Measurements from ENCODE around the gene GIPC3.
"Not testable (repeated sequence)": the region's sequence is repeated elsewhere in the genome, so short reads cannot be mapped to it uniquely, and the experiment has no call there.

The GIPC3 gene

DNA sequence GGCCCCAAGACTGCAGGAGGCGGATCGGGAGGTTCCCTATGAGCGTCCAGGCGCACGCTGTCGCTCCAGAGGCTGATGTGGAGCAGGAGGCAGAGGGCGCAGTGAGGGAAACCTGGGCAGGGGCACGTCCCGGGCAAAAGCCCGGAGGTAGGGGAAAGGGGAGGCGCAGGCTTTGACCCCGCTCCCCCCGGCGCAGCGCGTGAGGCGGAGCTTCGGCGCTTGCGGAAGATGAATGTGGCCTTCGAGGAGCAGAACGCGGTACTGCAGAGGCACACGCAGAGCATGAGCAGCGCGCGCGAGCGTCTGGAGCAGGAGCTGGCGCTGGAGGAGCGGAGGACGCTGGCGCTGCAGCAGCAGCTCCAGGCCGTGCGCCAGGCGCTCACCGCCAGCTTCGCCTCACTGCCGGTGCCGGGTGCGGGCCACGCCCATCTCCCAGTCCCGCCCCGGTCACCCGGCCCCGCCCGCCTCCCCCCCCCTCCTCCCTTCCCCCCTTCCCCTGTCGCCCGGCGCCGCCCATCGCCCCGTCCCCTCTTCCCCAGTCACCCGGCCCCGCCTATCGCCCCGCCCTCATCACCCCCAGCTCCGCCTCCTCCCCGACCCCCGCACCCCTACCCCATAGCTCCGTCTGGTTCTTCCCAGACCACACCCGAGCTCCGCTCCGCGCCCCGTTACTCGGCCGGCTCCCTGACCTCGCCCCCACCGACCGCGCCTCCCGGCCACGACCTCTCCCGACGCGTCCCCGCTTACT is 8.4 kb upstream of the GIPC3 start:
- DNase-seq (ENCODE audit: low read depth): no peak

DNA sequence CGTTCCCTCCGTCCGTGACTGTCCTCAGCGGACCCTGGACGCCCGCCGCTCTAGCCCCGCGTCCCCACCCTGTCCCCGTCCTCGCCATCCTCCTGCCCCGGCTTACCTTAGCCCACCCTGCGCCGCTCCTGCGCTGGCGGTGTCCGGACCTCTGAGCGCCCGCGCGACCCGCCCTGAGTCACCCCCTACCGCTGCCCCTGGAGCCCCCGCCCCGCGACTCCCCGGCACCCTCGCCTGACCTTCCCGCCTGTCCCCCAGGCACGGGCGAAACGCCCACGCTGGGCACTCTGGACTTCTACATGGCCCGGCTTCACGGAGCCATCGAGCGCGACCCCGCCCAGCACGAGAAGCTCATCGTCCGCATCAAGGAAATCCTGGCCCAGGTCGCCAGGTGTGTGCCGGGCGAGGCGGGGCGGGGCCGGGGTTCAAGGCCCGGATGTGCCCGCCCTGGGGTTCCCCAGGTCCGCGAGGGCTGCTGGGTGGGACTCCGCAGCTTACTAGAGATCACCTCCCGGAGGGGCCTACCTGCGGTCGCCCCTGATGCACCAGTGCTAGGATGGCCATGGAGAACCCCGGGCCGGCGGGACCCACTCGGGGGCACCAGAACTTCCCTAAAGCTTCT is 7.4 kb upstream of the GIPC3 start:
- DNase-seq (ENCODE audit: low read depth): no peak

GRCh38 chr19:3578390-3578789 is 6.9 kb upstream of the GIPC3 start:
- DNase-seq (ENCODE audit: low read depth): no peak

DNA sequence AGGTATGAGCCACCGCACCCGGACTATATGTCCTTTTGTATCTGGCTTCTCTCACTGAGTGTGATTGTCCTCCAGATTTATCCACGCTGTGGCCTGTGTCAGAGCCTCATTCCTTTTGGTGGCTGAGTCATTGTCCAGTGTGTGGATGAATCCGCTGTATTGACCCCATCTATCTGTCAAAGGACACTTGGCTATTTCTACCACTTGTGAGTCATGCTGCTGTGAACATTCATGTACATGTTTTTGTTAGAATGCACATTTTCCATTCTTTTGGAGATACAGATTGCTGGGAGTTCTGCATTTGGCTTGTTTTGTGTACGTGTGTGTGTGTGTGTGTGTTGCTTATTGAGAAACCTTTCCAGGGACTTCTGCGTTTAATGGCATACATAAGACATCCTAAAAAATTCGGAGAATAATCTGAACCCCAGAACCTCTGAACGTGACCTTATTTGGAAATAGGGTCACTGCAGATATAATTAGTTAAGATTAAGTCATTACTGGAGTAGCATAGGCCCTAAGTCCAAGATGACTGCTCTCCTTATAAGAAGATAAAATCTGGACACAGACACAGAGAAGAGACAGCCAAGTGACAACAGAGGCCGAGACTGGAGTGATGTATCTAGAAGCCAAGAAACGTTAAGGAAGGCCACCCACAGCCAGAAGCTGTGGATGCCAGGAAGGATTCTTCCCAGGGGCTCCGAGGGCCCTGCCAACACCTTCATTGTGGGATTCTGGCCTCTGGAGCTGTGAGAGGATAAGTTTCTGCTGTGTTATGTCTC is 4.9 kb upstream of the GIPC3 start:
- no peak for DNase-seq (ENCODE audit: low read depth)

GRCh38 chr19:3581792-3582191 is 3.5 kb upstream of the GIPC3 start:
- not testable (repeated sequence) for DNase-seq (ENCODE audit: low read depth)

DNA sequence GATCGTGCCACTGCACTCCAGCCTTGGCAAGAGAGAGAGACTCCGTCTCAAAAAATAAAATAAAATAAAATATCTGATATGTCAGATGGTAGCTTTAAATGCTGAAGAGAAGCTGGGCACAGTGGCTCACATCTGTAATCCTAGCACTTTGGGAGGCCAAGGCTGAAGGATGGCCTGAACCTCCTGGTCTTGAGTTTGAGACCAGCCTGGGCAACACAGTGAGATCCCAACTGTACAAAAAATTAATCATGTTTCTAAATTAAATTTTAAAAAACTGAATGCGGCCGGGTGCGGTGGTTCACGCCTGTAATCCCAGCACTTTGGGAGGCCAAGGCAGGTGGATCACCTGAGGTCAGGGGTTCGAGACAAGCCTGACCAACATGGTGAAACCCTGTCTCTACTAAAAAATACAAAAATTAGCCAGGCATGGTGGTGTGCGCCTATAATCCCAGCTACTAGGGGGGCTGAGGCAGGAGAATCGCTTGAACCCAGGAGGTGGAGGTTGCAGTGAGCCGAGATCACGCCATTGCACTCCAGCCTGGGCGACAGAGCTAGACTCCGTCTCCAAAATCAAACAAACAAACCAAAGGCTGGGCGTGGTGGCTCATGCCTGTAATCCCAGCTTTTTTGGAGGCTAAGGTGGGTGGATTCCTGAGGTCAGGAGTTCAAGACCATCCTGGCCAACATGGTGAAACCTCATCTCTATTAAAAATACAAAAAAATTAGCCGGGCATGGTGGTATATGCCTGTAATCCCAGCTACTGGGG is 1.1 kb upstream of the GIPC3 start:
- DNase-seq (ENCODE audit: low read depth): not testable (repeated sequence)

- DNase-seq (ENCODE audit: low read depth): no peak
Measured at GRCh38 chr19:3586127-3586626, 899 bp downstream of the GIPC3 start.

- DNase-seq (ENCODE audit: low read depth): no peak
Measured at GRCh38 chr19:3586707-3587346, 1.5 kb downstream of the GIPC3 start.

- DNase-seq (ENCODE audit: low read depth): no peak
Measured at GRCh38 chr19:3589439-3589838, 4.2 kb downstream of the GIPC3 start.

DNA sequence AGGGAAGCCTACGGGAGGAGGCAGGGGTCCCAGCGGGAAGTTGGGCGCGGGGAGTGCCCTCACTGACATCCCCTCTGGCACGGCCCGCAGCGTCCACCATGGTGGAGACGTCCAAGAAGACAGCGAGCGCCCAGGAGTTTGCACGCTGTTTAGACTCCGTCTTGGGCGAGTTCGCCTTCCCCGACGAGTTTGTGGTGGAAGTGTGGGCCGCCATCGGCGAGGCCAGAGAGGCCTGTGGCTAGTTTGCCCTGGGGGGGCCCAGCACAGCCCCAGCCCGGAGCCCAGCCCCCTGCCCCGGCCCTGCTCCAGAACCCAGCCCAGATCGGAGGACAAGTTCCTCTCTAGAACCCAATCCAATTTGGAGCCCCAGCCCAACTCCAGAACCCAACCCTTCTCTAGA is 4.7 kb downstream of the GIPC3 start:
- DNase-seq (ENCODE audit: low read depth): no peak

DNA sequence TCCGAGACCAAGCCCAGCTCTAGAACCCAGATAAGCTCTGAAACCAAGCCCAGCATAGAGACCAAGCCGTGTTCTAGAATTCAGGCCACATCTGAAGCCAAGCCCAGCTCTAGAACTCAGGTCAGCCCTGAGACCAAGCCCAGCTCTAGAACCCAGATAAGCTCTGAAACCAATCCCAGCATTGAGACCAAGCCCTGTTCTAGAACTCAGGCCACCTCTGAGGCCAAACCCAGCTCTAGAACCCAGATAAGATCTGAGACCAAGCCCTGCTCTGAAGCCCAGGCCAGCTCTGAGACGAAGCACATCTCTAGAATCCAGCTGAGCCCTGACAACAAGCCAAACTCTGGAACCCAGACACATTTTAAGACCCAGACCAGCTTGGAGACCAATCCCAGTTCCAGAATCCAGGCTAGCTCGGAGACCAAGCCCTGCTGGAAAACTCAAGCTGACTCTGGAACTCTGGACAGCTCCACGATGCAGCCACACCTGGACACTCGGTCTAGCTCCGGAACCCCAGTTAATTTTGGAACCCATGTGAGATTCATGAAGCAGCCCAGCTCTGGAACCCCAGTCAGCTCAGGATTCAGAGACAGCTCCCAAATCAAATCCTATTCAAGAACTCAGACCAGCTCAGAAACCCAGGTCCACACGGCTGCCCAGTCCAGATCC is 5.8 kb downstream of the GIPC3 start:
- no peak for DNase-seq (ENCODE audit: low read depth)

DNA sequence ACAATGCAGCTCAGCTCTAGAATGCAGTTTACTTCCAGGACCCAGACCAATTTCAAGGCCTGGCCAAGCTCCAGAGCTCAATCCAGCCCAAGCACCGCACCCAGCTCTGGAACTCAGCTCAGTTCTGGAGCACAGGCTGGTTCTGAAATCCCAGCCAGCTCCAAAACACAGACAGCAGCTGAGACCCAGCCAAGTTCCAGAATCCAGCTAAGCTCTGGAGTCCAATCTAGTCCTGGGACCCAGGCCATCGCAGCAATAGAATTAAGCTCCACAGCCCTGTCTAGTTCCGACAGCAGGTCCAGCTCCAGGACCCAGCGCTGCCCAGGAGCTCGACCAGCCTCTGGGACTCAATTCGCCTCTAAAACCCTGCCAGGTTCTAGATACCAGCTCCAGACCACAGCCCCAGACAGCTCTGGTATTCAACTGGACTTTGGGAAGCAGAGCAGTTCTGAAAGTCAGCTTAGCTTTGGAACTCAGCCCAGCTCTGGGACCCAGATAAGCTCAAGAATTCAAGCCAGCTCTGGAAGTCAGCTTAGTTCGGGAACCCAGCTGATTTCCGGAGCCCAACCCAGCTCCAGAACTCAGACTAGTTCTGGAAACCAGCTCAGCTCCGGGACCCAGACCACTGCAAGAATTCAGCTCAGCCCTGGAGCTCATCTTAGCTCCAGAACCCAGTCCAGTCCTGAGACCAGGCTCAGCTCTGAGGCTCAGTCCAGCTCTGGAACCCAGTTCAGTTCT is 6.8 kb downstream of the GIPC3 start:
- DNase-seq (ENCODE audit: low read depth): no peak

- DNase-seq (ENCODE audit: low read depth): no peak
Measured at GRCh38 chr19:3593156-3593555, 7.9 kb downstream of the GIPC3 start.

- no peak for DNase-seq (ENCODE audit: low read depth)
Measured at GRCh38 chr19:3595521-3596061, 10.3 kb downstream of the GIPC3 start.

DNA sequence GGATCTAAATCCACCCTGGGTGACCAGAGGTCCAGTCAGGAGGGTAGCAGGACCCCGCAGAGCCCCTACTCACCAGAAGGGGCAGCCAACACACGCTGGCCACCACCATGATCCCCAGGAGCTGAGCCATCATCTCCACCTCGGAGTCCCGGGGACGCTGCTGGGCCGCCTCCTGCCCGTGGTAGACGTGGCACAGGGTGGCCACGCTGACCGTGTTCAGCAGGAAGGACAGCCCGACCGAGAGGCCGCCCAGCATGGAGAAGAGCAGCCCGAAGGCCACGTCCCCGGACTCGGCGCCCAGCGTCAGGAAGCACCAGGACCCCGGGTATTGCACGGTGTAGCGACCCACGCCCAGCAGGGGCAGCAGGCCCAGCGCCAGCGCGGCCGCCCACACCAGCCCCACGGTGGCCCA is 14.5 kb downstream of the GIPC3 start:
- DNase-seq (ENCODE audit: low read depth): no peak

DNA sequence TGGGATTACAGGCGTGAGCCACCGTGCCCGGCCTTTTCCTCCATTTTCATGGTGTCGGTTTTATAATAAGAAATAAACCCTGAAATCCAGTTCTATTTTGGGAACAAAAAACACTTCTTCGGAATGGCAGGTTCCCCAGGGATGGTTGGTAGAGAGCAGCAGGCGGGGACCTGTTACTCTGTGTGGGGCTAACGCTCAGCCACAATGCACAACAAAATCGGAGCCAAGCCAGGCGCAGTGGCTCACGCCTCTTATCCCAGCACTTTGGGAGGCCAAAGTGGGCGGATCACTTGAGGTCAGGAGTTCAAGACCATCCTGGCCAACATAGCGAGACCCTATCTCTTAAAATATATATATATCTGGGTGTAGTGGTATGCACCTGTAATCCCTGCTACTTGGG is 15.7 kb downstream of the GIPC3 start:
- no peak for DNase-seq (ENCODE audit: low read depth)

DNA sequence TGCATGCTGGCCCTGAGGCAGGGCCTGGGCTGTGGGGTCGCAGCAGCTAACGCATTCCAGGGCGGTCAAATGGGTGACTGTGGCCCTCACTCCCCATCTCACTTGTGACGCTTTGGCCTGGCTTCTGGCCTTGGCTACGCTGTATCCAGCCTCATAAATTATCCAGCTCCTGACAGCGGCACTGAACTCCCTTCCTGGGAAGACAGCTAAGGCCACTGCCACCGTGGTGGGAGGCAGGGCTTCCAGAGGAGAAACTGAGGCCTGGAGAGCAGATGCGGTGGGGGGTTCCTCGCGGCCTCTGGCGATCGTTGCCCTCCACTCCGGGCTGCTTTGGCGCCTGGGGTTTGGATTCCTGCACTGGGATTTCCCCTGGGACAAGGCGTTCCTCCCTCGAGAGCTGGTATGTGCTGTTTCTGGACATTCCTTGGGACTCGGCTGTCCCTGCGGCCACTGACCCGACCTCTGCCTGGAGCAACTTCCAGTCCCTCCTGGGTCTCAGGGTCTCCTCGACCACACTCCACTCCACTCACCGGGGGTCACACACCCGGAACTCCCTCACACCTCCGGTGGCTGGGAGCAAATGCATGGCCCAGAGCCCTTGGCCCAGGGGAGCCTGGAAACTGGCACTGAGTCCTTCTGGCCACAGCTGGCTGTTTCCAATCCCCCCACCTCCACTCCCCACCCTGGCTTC is 18.0 kb downstream of the GIPC3 start:
- DNase-seq (ENCODE audit: low read depth): no peak

- no peak for DNase-seq (ENCODE audit: low read depth)
Measured at GRCh38 chr19:3604227-3604986, 19.1 kb downstream of the GIPC3 start.

- DNase-seq (ENCODE audit: low read depth): no peak
Measured at GRCh38 chr19:3604987-3605343, 19.7 kb downstream of the GIPC3 start.
